HepG2 (cell line): Measurements from ENCODE around the gene LY6G5B. TPM values are rescaled to one million over a fixed set of nuclear protein-coding genes. Genes with fewer than 3 reads are reported as not detected.

Experiments used
- ARNT ChIP-seq: fragments of 450-650 bp; IDR thresholded peaks from 2 replicates; pipeline ENCODE4 v1.6.1; 2017
- CHD2 ChIP-seq: IDR thresholded peaks from 2 replicates; pipeline ENCODE4 v1.6.1; 2011; ENCODE audit warnings: low read depth, low read length, improper control_type of control experiment
- EZH2 ChIP-seq: conservative IDR thresholded peaks from 2 replicates; pipeline ENCODE4 v1.6.1; 2012; ENCODE audit warnings: mild to moderate bottlenecking, low read depth, low read length, moderate library complexity
- KLF12 ChIP-seq: sonication (generic); formaldehyde crosslinking; IDR thresholded peaks from 2 replicates; pipeline ENCODE4 v1.4.0; 2020; ENCODE audit warnings: missing genetic modification reagents, borderline replicate concordance
- MIER3 ChIP-seq: IDR thresholded peaks from 2 replicates; pipeline ENCODE4 v1.6.1; 2016; ENCODE audit warnings: missing compliant biosample characterization, borderline replicate concordance
- POLR2AphosphoS5 ChIP-seq: IDR thresholded peaks from 2 replicates; pipeline ENCODE4 v1.6.1; 2012; ENCODE audit warnings: low read depth, low read length
- RNF2 ChIP-seq: fragments of 450-650 bp; conservative IDR thresholded peaks from 2 replicates; pipeline ENCODE4 v1.6.1; 2016; ENCODE audit warnings: low read depth
- TMF1 ChIP-seq: sonication (generic); formaldehyde crosslinking; IDR thresholded peaks from 2 replicates; pipeline ENCODE4 v1.8.1; 2022; ENCODE audit warnings: low read depth, missing genetic modification reagents
- ZMYM4 ChIP-seq: sonication (generic); formaldehyde crosslinking; IDR thresholded peaks from 2 replicates; pipeline ENCODE4 v1.8.1; 2023; ENCODE audit warnings: mild to moderate bottlenecking, missing genetic modification reagents
- ZNF788 ChIP-seq: sonication (generic); formaldehyde crosslinking; IDR thresholded peaks from 2 replicates; pipeline ENCODE4 v1.5.0; 2020; ENCODE audit warnings: mild to moderate bottlenecking, missing genetic modification reagents, borderline replicate concordance
- polyA plus RNA-seq, 8 experiments: library from polyadenylated mRNA; depleted of rRNA in 3 of 8; stranded (reverse) in 7 of 8; unstranded in 1 of 8; fragments of >200 nt; fragmentation: Illumina TruSeq in 4 of 8; extraction: Trizol in 4 of 8; gene quantifications; 2 replicates each; pipeline versions ENCODE4 v1.2.1 to v1.2.3, GENCODE V29; 2011 to 2016; ENCODE audit warnings: low read depth in 4 of 8, missing spikeins in 1 of 8, mixed read lengths in 1 of 8; ENCODE audit not compliant: insufficient read depth in 1 of 8
- total RNA-seq, 5 experiments: library from RNA; depleted of rRNA; stranded (reverse); fragments of >200 nt; fragmentation: Illumina TruSeq; extraction: Trizol; gene quantifications; 2 replicates each; pipeline ENCODE4 v1.2.3, GENCODE V29; 2016; ENCODE audit warnings: low read depth in 1 of 5
- TF ChIP-seq, protein P1 (sequence below): sonication (generic); formaldehyde crosslinking; IDR thresholded peaks from 2 replicates; pipeline ENCODE4 v1.4.0; 2020; ENCODE audit warnings: missing genetic modification reagents, borderline replicate concordance
- TF ChIP-seq, protein P2 (sequence below): sonication (generic); formaldehyde crosslinking; IDR thresholded peaks from 2 replicates; pipeline ENCODE4 v1.4.0; 2020; ENCODE audit warnings: missing genetic modification reagents
- TF ChIP-seq, protein P3 (sequence below): sonication (generic); formaldehyde crosslinking; IDR thresholded peaks from 2 replicates; pipeline ENCODE4 v1.4.0; 2020; ENCODE audit warnings: missing genetic modification reagents
- TF ChIP-seq, protein P4 (sequence below): sonication (generic); formaldehyde crosslinking; IDR thresholded peaks from 2 replicates; pipeline ENCODE4 v1.5.0; 2020; ENCODE audit warnings: missing genetic modification reagents
- TF ChIP-seq, protein P5 (sequence below): sonication (generic); formaldehyde crosslinking; IDR thresholded peaks from 2 replicates; pipeline ENCODE4 v1.4.0; 2020; ENCODE audit warnings: mild to moderate bottlenecking, missing genetic modification reagents
- TF ChIP-seq, protein P6 (sequence below): sonication (generic); formaldehyde crosslinking; IDR thresholded peaks from 2 replicates; pipeline ENCODE4 v1.4.0; 2020; ENCODE audit warnings: low read depth, mild to moderate bottlenecking, missing genetic modification reagents

LY6G5B gene
- total and polyA plus RNA-seq, 2 of the 13 experiments (the other 11 are each of a cell fraction or from before 2014, with no cell fraction given) = 7.8 to 15.7 TPM

DNA sequence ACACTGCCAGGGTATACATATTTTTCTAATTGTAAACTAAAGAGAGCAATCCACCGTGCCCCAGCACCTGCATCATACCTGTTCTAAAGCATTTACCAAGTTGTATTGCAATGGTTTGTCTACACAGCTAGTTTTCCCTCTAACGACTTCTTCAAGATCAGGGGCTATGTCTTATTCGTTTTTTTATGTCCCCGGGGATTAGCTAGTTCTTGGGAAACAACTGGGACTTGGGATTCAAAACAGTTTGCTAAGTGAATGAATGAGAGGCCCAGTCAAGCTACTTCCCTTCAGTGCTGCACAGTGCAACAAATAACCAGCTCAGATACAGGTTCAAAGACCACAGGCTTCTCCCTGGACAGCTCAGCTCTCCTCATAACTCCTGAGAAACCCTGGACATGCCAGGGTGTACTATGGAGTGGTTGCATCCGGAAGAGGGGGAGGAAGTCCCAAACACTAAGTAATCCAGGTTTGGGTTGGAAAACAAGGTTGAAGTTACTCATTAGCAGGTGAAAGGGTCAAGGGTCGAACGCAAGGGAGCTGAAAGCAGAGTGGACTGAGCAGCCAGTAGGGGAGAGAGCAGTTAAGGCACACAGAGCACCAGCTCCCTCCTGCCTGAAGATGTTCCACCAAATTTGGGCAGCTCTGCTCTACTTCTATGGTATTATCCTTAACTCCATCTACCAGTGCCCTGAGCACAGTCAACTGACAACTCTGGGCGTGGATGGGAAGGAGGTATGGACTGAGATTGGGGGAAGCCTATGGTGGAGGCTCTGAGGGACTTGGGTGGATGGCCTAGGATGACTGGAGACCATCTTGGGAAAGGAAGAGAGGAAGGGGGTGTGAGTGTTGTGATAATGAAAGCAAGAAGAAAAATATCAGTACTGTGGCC lies 14.2 kb upstream of the LY6G5B start, which contains the start of gene APOM (continued):
- TF ChIP-seq EZH2 (no peak), MIER3 (CRISPR knock-in tag) (peak; percentile 91; the same call in 1 of the 2 replicates), CHD2 (no peak), ARNT (no peak), ZMYM4 (CRISPR knock-in tag) (peak; percentile 71), KLF12 (peak; percentile 96), RNF2 (0 out of 2 replicates have a peak, but pooled peaks have one; percentile 17), POLR2AphosphoS5 (peak; percentile 100), TMF1 (CRISPR knock-in tag) (0 out of 2 replicates have a peak, but pooled peaks have one; percentile 82), ZNF788 (CRISPR knock-in tag) (peak; percentile 96; the same call in 1 of the 2 replicates)
- TF ChIP-seq, protein P1, sequence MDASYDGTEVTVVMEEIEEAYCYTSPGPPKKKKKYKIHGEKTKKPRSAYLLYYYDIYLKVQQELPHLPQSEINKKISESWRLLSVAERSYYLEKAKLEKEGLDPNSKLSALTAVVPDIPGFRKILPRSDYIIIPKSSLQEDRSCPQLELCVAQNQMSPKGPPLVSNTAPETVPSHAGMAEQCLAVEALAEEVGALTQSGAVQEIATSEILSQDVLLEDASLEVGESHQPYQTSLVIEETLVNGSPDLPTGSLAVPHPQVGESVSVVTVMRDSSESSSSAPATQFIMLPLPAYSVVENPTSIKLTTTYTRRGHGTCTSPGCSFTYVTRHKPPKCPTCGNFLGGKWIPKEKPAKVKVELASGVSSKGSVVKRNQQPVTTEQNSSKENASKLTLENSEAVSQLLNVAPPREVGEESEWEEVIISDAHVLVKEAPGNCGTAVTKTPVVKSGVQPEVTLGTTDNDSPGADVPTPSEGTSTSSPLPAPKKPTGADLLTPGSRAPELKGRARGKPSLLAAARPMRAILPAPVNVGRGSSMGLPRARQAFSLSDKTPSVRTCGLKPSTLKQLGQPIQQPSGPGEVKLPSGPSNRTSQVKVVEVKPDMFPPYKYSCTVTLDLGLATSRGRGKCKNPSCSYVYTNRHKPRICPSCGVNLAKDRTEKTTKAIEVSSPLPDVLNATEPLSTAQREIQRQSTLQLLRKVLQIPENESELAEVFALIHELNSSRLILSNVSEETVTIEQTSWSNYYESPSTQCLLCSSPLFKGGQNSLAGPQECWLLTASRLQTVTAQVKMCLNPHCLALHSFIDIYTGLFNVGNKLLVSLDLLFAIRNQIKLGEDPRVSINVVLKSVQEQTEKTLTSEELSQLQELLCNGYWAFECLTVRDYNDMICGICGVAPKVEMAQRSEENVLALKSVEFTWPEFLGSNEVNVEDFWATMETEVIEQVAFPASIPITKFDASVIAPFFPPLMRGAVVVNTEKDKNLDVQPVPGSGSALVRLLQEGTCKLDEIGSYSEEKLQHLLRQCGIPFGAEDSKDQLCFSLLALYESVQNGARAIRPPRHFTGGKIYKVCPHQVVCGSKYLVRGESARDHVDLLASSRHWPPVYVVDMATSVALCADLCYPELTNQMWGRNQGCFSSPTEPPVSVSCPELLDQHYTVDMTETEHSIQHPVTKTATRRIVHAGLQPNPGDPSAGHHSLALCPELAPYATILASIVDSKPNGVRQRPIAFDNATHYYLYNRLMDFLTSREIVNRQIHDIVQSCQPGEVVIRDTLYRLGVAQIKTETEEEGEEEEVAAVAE = peak; percentile 49
- TF ChIP-seq, protein P2, sequence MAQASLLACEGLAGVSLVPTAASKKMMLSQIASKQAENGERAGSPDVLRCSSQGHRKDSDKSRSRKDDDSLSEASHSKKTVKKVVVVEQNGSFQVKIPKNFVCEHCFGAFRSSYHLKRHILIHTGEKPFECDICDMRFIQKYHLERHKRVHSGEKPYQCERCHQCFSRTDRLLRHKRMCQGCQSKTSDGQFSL (CRISPR knock-in tag) = peak; percentile 91
- TF ChIP-seq, protein P3, sequence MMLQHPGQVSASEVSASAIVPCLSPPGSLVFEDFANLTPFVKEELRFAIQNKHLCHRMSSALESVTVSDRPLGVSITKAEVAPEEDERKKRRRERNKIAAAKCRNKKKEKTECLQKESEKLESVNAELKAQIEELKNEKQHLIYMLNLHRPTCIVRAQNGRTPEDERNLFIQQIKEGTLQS = 0 out of 2 replicates have a peak, but pooled peaks have one; percentile 24
- TF ChIP-seq, protein P4, sequence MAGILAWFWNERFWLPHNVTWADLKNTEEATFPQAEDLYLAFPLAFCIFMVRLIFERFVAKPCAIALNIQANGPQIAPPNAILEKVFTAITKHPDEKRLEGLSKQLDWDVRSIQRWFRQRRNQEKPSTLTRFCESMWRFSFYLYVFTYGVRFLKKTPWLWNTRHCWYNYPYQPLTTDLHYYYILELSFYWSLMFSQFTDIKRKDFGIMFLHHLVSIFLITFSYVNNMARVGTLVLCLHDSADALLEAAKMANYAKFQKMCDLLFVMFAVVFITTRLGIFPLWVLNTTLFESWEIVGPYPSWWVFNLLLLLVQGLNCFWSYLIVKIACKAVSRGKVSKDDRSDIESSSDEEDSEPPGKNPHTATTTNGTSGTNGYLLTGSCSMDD (CRISPR knock-in tag) = no peak
- TF ChIP-seq, protein P5, sequence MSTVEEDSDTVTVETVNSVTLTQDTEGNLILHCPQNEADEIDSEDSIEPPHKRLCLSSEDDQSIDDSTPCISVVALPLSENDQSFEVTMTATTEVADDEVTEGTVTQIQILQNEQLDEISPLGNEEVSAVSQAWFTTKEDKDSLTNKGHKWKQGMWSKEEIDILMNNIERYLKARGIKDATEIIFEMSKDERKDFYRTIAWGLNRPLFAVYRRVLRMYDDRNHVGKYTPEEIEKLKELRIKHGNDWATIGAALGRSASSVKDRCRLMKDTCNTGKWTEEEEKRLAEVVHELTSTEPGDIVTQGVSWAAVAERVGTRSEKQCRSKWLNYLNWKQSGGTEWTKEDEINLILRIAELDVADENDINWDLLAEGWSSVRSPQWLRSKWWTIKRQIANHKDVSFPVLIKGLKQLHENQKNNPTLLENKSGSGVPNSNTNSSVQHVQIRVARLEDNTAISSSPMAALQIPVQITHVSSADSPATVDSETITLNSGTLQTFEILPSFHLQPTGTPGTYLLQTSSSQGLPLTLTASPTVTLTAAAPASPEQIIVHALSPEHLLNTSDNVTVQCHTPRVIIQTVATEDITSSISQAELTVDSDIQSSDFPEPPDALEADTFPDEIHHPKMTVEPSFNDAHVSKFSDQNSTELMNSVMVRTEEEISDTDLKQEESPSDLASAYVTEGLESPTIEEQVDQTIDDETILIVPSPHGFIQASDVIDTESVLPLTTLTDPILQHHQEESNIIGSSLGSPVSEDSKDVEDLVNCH (CRISPR knock-in tag) = no peak
- TF ChIP-seq, protein P6, sequence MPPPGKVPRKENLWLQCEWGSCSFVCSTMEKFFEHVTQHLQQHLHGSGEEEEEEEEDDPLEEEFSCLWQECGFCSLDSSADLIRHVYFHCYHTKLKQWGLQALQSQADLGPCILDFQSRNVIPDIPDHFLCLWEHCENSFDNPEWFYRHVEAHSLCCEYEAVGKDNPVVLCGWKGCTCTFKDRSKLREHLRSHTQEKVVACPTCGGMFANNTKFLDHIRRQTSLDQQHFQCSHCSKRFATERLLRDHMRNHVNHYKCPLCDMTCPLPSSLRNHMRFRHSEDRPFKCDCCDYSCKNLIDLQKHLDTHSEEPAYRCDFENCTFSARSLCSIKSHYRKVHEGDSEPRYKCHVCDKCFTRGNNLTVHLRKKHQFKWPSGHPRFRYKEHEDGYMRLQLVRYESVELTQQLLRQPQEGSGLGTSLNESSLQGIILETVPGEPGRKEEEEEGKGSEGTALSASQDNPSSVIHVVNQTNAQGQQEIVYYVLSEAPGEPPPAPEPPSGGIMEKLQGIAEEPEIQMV = peak; percentile 78
